Esophagus muscularis mucosa (tissue), 4 donors: Measurements from ENCODE around the gene LPCAT1. TPM values are rescaled to one million over a fixed set of nuclear protein-coding genes. Genes with fewer than 3 reads are reported as not detected.

Experiments used
- DNase-seq: peaks from one replicate; pipeline ENCODE4 v3.0.0-alpha.2; 2017; ENCODE audit errors: extremely low spot score
- H3K27ac ChIP-seq, 4 donors: fragments of 200-600 bp; sonication (generic); replicated peaks in 1 of 4; 1 replicate in 3 of 4; 2 replicates in 1 of 4; pipeline ENCODE4 v1.5.1; 2016 to 2019; ENCODE audit warnings: mild to moderate bottlenecking in 1 of 4
- H3K27me3 ChIP-seq, 4 donors: fragments of 200-600 bp; sonication (generic); one replicate each; pipeline versions ENCODE4 v1.5.1 to v1.6.0; 2016 to 2019
- H3K36me3 ChIP-seq, 4 donors: fragments of 200-600 bp; sonication (generic); one replicate each; pipeline ENCODE4 v1.5.1; 2016 to 2019
- H3K4me1 ChIP-seq, 4 donors: fragments of 200-600 bp; sonication (generic); one replicate each; pipeline ENCODE4 v1.5.1; 2016 to 2019
- H3K4me3 ChIP-seq, 4 donors: fragments of 200-600 bp; sonication (generic); 1 replicate in 2 of 4; 2 replicates in 2 of 4; pipeline ENCODE4 v1.5.1; 2016 to 2019; ENCODE audit warnings: mild to moderate bottlenecking in 4 of 4, moderate library complexity in 1 of 4
- H3K9me3 ChIP-seq, 4 donors: fragments of 200-600 bp; sonication (generic); 1 replicate in 3 of 4; 2 replicates in 1 of 4; pipeline ENCODE4 v1.5.1; 2016 to 2019
- CTCF ChIP-seq, 3 experiments: fragments of 200-600 bp in 2 of 3; fragments of 450-650 bp in 1 of 3; sonication (generic) in 2 of 3; IDR thresholded peaks; one replicate each; pipeline ENCODE4 v1.5.1; 2017 to 2019; ENCODE audit warnings: antibody characterized with exemption in 3 of 3, mild to moderate bottlenecking in 2 of 3, moderate library complexity in 1 of 3
- EP300 ChIP-seq: sonication (generic); formaldehyde crosslinking; IDR thresholded peaks from one replicate; pipeline ENCODE4 v1.6.1; 2017; ENCODE audit warnings: antibody characterized with exemption
- POLR2A ChIP-seq: fragments of 450-650 bp; IDR thresholded peaks from one replicate; pipeline ENCODE4 v1.6.1; 2017; ENCODE audit warnings: antibody characterized with exemption, moderate library complexity, mild to moderate bottlenecking, low read depth
- POLR2AphosphoS5 ChIP-seq, 2 donors: sonication (generic); formaldehyde crosslinking; IDR thresholded peaks; one replicate each; pipeline ENCODE4 v1.6.1; 2017; ENCODE audit warnings: antibody characterized with exemption in 2 of 2
- WGBS: methylation state at CpG from one replicate; pipeline ENCODE4 v1.1.5; 2018; 5-methylcytosine and 5-hydroxymethylcytosine counted together
- intact Hi-C: fragments of 100-400 bp; cut with DNase I; formaldehyde crosslinking; loops from one replicate; pipeline ENCODE4 v1.15.1; 2023
- total RNA-seq, 4 donors: library from RNA; depleted of rRNA; stranded (reverse); fragments of >200 nt; gene quantifications; one replicate each; pipeline versions ENCODE4 v1.1.0 to v1.2.1, GENCODE V29; 2016

The LPCAT1 gene
- total RNA-seq, 4 donors from 2014 or later = 22.5 to 51.7 (median 35.0) TPM

GRCh38 chr5:1536871-1537602 lies 13.3 kb upstream of the LPCAT1 start:
- WGBS = 74% methylated on average over 8 of the region's 8 CpGs
- H3K4me1 ChIP-seq = peaks cover 6 to 15% (median 9%) of the 10 kb centered on the region in 4 donors
- H3K4me3 ChIP-seq = peak overlapping the region; percentile 11 to 40 (median 27)
- no peaks in the 10 kb centered on the region for H3K36me3 ChIP-seq
- no peak for DNase-seq
- H3K27me3 ChIP-seq = no peaks in the 10 kb centered on the region
- TF ChIP-seq POLR2AphosphoS5 (IDR thresholded peaks at IDR 0.05) = no peak
- intact Hi-C loops = no loop called here
- no peaks in the 10 kb centered on the region for H3K9me3 ChIP-seq
- peak overlapping the region in 1 of 4 donors; percentile 37 for H3K27ac ChIP-seq

GRCh38 chr5:1536322-1536845 lies 12.6 kb upstream of the LPCAT1 start:
- no peaks in the 10 kb centered on the region for H3K36me3 ChIP-seq
- peaks cover 0 to 8% (median 4%) of the 10 kb centered on the region in 4 donors for H3K4me1 ChIP-seq
- WGBS = 88% methylated on average over 8 of the region's 8 CpGs
- H3K27me3 ChIP-seq = no peaks in the 10 kb centered on the region
- no peak for TF ChIP-seq CTCF (IDR thresholded peaks at IDR 0.05)
- no peak for TF ChIP-seq POLR2A
- no peak for TF ChIP-seq EP300
- TF ChIP-seq POLR2AphosphoS5 (IDR thresholded peaks at IDR 0.05) = no peak
- intact Hi-C loops = no loop called here
- no peaks in the 10 kb centered on the region for H3K9me3 ChIP-seq
- peak overlapping the region in 1 of 4 donors; percentile 37 for H3K27ac ChIP-seq
- H3K4me3 ChIP-seq = peak overlapping the region; percentile 11 to 40 (median 27)
- no peak for DNase-seq

GRCh38 chr5:1535646-1536045 lies 11.9 kb upstream of the LPCAT1 start:
- DNase-seq = no peak
- H3K27me3 ChIP-seq = no peaks in the 10 kb centered on the region
- peaks cover 0 to 7% (median 4%) of the 10 kb centered on the region in 4 donors for H3K4me1 ChIP-seq
- intact Hi-C loops = no loop called here
- H3K27ac ChIP-seq = no peak overlapping the region
- H3K4me3 ChIP-seq = no peak overlapping the region
- TF ChIP-seq CTCF (IDR thresholded peaks at IDR 0.05) (no peak), EP300 (no peak), POLR2A (no peak), POLR2AphosphoS5 (IDR thresholded peaks at IDR 0.05) (no peak)
- WGBS = 94% methylated on average over 3 of the region's 3 CpGs
- H3K9me3 ChIP-seq = no peaks in the 10 kb centered on the region
- no peaks in the 10 kb centered on the region for H3K36me3 ChIP-seq

GRCh38 chr5:1532384-1532783 lies 8.6 kb upstream of the LPCAT1 start:
- TF ChIP-seq EP300 = no peak
- no peak for TF ChIP-seq CTCF (IDR thresholded peaks at IDR 0.05)
- no peak for TF ChIP-seq POLR2A
- TF ChIP-seq POLR2AphosphoS5 (IDR thresholded peaks at IDR 0.05) = no peak
- Histone ChIP-seq H3K36me3 (no peaks in the 10 kb centered on the region), H3K9me3 (no peaks in the 10 kb centered on the region), H3K27me3 (no peaks in the 10 kb centered on the region), H3K4me3 (no peak overlapping the region), H3K27ac (no peak overlapping the region), H3K4me1 (peaks cover 0 to 7% (median 4%) of the 10 kb centered on the region in 4 donors)
- DNase-seq = no peak
- intact Hi-C loops = no loop called here
- 75% methylated on average over 1 of the region's 1 CpG for WGBS

- Histone ChIP-seq H3K27ac (no peak overlapping the region), H3K27me3 (no peaks in the 10 kb centered on the region)
Measured at GRCh38 chr5:1529498-1529897, 5.7 kb upstream of the LPCAT1 start.

More at GRCh38 chr5:1529498-1529897, 5.7 kb upstream of the LPCAT1 start:
- Histone ChIP-seq H3K36me3 (no peaks in the 10 kb centered on the region), H3K9me3 (no peaks in the 10 kb centered on the region), H3K4me3 (no peak overlapping the region), H3K4me1 (peaks cover 1 to 4% (median 4%) of the 10 kb centered on the region in 4 donors)
- 97% methylated on average over 3 of the region's 3 CpGs for WGBS
- no peak for DNase-seq
- TF ChIP-seq POLR2AphosphoS5 (IDR thresholded peaks at IDR 0.05) (no peak), EP300 (no peak), POLR2A (no peak), CTCF (IDR thresholded peaks at IDR 0.05) (no peak)
- intact Hi-C loops = loop anchor here (5.0 to 10.0 kb wide), 3 partner anchors 38 to 115 kb away; no protein-coding TSS in a partner anchor
